ENCODE data around the gene ZDHHC13. TPM values are rescaled to one million over a fixed set of nuclear protein-coding genes. Genes with fewer than 3 reads are reported as not detected.

Gene ZDHHC13
- total and polyA plus RNA-seq, 10 of the 15 experiments (the other 5 are each of a cell fraction or from before 2014, with no cell fraction given), result 8.5 to 34.2 (median 20.4) TPM

DNA sequence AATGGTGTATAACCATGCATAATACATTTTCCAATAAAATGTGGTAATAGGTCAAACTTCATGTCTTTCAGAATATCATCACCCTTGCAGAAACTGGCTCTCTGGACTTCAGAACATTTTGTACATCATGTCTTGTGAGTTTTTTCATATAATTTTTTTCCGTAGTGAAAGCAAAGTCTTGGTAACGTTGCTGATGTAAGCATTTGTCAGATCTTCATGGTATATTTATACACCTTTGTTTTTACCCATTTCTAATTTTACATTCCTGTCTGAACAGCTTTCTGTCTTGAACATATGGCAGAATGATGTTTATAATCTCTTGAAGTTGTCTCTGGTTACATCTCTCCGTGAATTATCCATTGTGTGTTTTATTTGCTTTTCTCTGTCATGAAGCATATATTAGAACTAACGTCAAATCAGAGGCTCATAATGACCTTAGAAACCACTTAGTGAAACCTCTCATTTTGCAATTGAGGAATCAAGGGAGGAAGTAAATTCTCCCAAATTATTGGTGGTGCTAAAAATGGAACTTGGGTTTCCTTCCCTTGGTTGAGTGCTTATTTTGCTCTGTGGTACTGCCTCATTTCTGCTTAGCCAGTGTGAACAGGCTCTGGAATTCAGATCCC is 47.4 kb downstream of the ZDHHC13 start:
- no peak overlapping the region for H3K4me3 ChIP-seq
- ChIA-PET RAD21 (ENCODE audit: unreplicated experiment) (no interaction called here), SMC1A (ENCODE audit: uncharacterized antibody, unreplicated experiment) (no interaction called here), POLR2A (no interaction called here), CTCF (no interaction called here)
- no peaks in the 10 kb centered on the region; the same call in 1 of the 2 replicates for H4K20me1 ChIP-seq (ENCODE audit: control insufficient read depth, insufficient read depth)
- H3K79me2 ChIP-seq (ENCODE audit: control insufficient read depth, insufficient read depth, low read length), result no peaks in the 10 kb centered on the region
- no peak for DNase-seq (ENCODE audit: low read depth, low spot score)
- in situ Hi-C loops (cut with MboI), result no loop called here
- WGBS (ENCODE audit: insufficient coverage, insufficient replicate concordance, low lambda C conversion rate, missing lambda C conversion rate), result 100% methylated on average over 4 of the region's 4 CpGs
- BruUV-seq (replicated peaks), result no TSS peak
- TF ChIP-seq, protein P1, sequence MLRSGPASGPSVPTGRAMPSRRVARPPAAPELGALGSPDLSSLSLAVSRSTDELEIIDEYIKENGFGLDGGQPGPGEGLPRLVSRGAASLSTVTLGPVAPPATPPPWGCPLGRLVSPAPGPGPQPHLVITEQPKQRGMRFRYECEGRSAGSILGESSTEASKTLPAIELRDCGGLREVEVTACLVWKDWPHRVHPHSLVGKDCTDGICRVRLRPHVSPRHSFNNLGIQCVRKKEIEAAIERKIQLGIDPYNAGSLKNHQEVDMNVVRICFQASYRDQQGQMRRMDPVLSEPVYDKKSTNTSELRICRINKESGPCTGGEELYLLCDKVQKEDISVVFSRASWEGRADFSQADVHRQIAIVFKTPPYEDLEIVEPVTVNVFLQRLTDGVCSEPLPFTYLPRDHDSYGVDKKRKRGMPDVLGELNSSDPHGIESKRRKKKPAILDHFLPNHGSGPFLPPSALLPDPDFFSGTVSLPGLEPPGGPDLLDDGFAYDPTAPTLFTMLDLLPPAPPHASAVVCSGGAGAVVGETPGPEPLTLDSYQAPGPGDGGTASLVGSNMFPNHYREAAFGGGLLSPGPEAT (IDR thresholded peaks at IDR 0.05; ENCODE audit: low read depth), result no peak
- no peak overlapping the region for H3K9ac ChIP-seq (ENCODE audit: control insufficient read depth, insufficient read depth, low read length)
- peaks cover 1 to 23% of the 10 kb centered on the region in 2 experiments for H3K36me3 ChIP-seq (ENCODE audit: control insufficient read depth in 2 of 2, insufficient read depth in 2 of 2, low read length in 1 of 2)
- no peaks in the 10 kb centered on the region for H3K27me3 ChIP-seq (replicated peaks in 1 of 2; ENCODE audit: control insufficient read depth in 2 of 2, insufficient read depth in 2 of 2, low read length in 1 of 2)
- no peaks in the 10 kb centered on the region for H3K4me1 ChIP-seq (ENCODE audit: control insufficient read depth, insufficient read depth, low read length)
- intact Hi-C loops (cut with micrococcal nuclease; ENCODE audit: unreplicated experiment), result no loop called here
- no peak overlapping the region for H3K27ac ChIP-seq (ENCODE audit: control insufficient read depth, insufficient read depth)
- ATAC-seq, result no peak
- no peak overlapping the region for H2AFZ ChIP-seq (ENCODE audit: control insufficient read depth, low read depth, low read length)
- no peak overlapping the region for H3K4me2 ChIP-seq (ENCODE audit: control insufficient read depth, insufficient read depth)
- FAIRE-seq, result no peak
- H3K9me3 ChIP-seq (replicated peaks; ENCODE audit: control insufficient read depth, insufficient read depth, low read length), result no peaks in the 10 kb centered on the region

DNA sequence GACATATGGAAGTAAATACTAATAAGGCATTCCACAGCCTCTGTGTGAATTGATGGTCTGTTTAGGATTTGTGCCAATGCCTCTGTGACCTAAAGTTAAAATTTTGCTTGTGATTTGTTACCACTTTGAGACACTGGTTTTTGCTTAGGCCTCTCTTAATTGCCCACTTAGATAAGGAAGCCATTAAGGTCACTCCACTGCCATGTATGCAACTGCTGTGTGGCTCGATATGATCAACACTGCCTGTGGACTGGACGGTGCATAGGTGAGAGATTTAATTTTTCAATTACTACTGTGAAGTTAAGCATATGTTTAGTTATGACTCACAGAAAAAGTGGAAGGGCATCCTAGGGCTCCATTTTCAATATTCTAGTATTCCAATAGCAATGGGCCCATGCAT is 47.9 kb downstream of the ZDHHC13 start:
- Histone ChIP-seq H4K20me1 (ENCODE audit: control insufficient read depth, insufficient read depth) (no peaks in the 10 kb centered on the region; the same call in 1 of the 2 replicates), H3K27ac (ENCODE audit: control insufficient read depth, insufficient read depth) (no peak overlapping the region), H3K9me3 (replicated peaks; ENCODE audit: control insufficient read depth, insufficient read depth, low read length) (no peaks in the 10 kb centered on the region), H3K4me2 (ENCODE audit: control insufficient read depth, insufficient read depth) (no peak overlapping the region), H3K4me3 (no peak overlapping the region), H3K36me3 (ENCODE audit: control insufficient read depth in 2 of 2, insufficient read depth in 2 of 2, low read length in 1 of 2) (peaks cover 0 to 19% of the 10 kb centered on the region in 2 experiments; a peak in 3 of 4 replicates), H3K27me3 (replicated peaks in 1 of 2; ENCODE audit: control insufficient read depth in 2 of 2, insufficient read depth in 2 of 2, low read length in 1 of 2) (no peaks in the 10 kb centered on the region), H3K4me1 (ENCODE audit: control insufficient read depth, insufficient read depth, low read length) (no peaks in the 10 kb centered on the region), H2AFZ (ENCODE audit: control insufficient read depth, low read depth, low read length) (no peak overlapping the region), H3K79me2 (ENCODE audit: control insufficient read depth, insufficient read depth, low read length) (no peaks in the 10 kb centered on the region), H3K9ac (ENCODE audit: control insufficient read depth, insufficient read depth, low read length) (no peak overlapping the region)
- ChIA-PET RAD21 (ENCODE audit: unreplicated experiment) (no interaction called here), POLR2A (no interaction called here), CTCF (interaction anchor here (0.8 kb wide), 1 partner anchor 17 kb away, joined by 3 read pairs; no protein-coding TSS in a partner anchor), SMC1A (ENCODE audit: uncharacterized antibody, unreplicated experiment) (no interaction called here)
- no peak for FAIRE-seq
- no peak for DNase-seq (ENCODE audit: low read depth, low spot score)
- in situ Hi-C loops (cut with MboI) (no loop called here), intact Hi-C loops (cut with micrococcal nuclease; ENCODE audit: unreplicated experiment) (no loop called here)
- no peak for ATAC-seq
- no TSS peak for BruUV-seq (replicated peaks)
- whole genome bisulfite sequencing (ENCODE audit: insufficient coverage, insufficient replicate concordance, low lambda C conversion rate, missing lambda C conversion rate), result 97% methylated on average over 2 of the region's 2 CpGs
- TF ChIP-seq ZBTB40 (IDR thresholded peaks at IDR 0.05; ENCODE audit: borderline replicate concordance) (no peak), CREB1 (IDR thresholded peaks at IDR 0.05; ENCODE audit: low read depth) (no peak), MTA2 (IDR thresholded peaks at IDR 0.05; ENCODE audit: low read depth) (no peak), E2F4 (IDR thresholded peaks at IDR 0.05; ENCODE audit: low read depth, low read length) (no peak), ZSCAN29 (IDR thresholded peaks at IDR 0.05) (no peak), CBX3 (IDR thresholded peaks at IDR 0.05; ENCODE audit: borderline replicate concordance, low read depth) (no peak), IKZF1 (conservative IDR thresholded peaks at IDR 0.05) (no peak), SUPT20H (IDR thresholded peaks at IDR 0.05; ENCODE audit: borderline replicate concordance, control insufficient read depth, low read depth, low read length) (no peak), KAT2A (conservative IDR thresholded peaks at IDR 0.05; ENCODE audit: control insufficient read depth, low read depth, low read length) (no peak)
